DLD1 (cell line): ENCODE measurements around the gene BCL11A.

Experiments used
- in situ Hi-C: cut with HindIII; loops from 2 replicates; pipeline ENCODE4 v1.10.0; 2017; ENCODE audit warnings: low sequenced_read_pairs

The BCL11A gene

GRCh38 chr2:60560734-60561644, 7.5 kb upstream of the BCL11A start:
- in situ Hi-C loops, result loop anchor here (25.0 kb wide), 1 partner anchor 1799 kb away; no protein-coding TSS in a partner anchor

DNA sequence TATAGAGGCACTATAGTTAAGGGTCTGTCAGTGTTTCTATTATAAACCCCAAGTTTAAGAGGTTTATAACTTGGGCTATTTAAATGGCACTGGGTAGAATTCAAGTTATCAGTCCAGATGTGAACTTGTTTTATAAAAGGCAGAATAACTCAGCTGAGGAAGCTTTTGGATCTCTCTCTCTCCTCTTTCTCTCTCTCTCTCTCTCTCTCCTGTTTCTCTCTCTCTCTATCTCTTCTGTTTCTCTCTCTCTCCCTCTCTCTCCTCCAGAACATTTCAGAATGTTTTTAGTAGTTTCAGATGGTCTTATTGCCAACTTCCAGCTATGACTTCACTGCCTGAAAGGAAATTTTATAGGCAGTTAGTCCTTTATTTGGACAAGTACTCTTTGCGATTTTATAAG, 6.4 kb upstream of the BCL11A start:
- in situ Hi-C loops, result loop anchor here (25.0 kb wide), 1 partner anchor 1798 kb away; no protein-coding TSS in a partner anchor

GRCh38 chr2:60558536-60558935, 5.1 kb upstream of the BCL11A start:
- in situ Hi-C loops, result loop anchor here (25.0 kb wide), 1 partner anchor 1796 kb away; no protein-coding TSS in a partner anchor

- in situ Hi-C loops, result loop anchor here (25.0 kb wide), 1 partner anchor 1795 kb away; no protein-coding TSS in a partner anchor
These were observed 4.0 kb upstream of the BCL11A start for GRCh38 chr2:60557486-60557864.

DNA sequence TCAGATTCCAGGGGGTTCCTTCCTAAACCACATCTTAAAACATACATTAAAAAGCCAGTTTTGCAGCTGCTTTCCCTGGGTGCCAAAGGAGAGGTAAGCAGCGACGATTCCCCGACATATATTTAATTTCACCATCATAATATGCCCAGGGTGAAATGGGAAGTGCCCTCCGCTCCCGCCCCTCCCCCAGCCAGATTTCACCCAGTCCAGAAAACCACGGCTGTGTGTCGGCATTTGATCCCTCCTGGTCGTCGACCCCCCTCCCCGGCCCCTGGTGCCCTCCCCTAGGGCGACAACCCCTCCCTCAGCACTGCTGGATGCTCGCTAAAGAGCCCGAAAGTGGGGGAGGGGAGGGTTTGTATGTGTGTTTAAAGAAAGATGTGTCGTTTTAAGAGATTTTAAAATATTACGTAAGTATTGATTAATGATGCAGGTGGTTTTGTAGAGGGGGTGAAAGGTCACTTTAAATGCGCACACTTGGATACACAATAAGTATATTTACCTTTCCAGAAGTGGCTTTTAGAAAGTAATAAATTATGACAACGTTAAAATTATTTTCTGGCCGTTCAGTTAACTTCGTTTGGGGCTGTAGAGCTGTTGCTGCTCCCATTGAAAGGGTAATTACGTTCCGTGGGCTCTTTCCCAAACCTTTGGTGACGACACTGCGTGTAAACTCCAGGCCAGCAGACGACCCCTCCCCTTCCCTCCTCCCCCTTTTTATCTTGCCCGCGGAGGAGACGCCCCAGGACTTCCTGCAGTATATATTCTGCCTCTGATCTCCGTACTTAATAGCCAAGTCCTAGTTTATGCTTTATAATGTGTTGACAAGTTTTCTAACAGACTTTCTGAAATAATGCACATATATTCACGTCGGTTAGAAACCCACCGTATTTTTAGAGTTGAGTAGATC, 3.4 kb upstream of the BCL11A start:
- in situ Hi-C loops, result loop anchor here (25.0 kb wide), 1 partner anchor 1795 kb away; no protein-coding TSS in a partner anchor

- in situ Hi-C loops, result loop anchor here (25.0 kb wide), 1 partner anchor 1794 kb away; no protein-coding TSS in a partner anchor
These were observed 2.7 kb upstream of the BCL11A start for GRCh38 chr2:60556175-60556574.

GRCh38 chr2:60555783-60556139, 2.3 kb upstream of the BCL11A start:
- in situ Hi-C loops, result loop anchor here (25.0 kb wide), 1 partner anchor 1793 kb away; no protein-coding TSS in a partner anchor

GRCh38 chr2:60555066-60555782, 1.8 kb upstream of the BCL11A start:
- in situ Hi-C loops, result loop anchor here (25.0 kb wide), 1 partner anchor 1793 kb away; no protein-coding TSS in a partner anchor

DNA sequence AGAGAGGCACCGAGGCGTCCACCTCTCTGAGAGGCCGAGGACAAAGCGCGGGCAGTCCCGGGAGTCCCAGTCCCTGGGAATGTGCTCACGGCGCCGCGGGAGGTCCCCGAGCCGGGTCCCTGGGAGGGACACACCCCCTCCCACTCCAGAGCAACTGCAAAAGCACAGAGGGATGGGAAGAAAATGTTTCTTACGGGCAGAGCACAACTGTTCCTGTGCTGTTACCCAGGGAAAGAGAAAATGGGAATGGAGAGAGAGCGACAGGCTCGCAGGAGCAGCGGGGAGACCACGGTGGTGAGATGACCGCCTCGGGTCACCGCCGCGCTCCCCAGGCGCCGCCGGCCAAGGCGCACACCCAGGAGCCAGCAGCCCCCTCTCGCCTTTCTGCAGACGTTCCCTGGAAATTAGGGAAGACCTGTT, 1.2 kb upstream of the BCL11A start:
- in situ Hi-C loops, result loop anchor here (25.0 kb wide), 1 partner anchor 1792 kb away; no protein-coding TSS in a partner anchor

- in situ Hi-C loops, result loop anchor here (25.0 kb wide), 1 partner anchor 1792 kb away; no protein-coding TSS in a partner anchor
These were observed 706 bp upstream of the BCL11A start for GRCh38 chr2:60554074-60554645.

GRCh38 chr2:60552851-60553494, 481 bp downstream of the BCL11A start:
- in situ Hi-C loops, result loop anchor here (25.0 kb wide), 1 partner anchor 1791 kb away; no protein-coding TSS in a partner anchor

DNA sequence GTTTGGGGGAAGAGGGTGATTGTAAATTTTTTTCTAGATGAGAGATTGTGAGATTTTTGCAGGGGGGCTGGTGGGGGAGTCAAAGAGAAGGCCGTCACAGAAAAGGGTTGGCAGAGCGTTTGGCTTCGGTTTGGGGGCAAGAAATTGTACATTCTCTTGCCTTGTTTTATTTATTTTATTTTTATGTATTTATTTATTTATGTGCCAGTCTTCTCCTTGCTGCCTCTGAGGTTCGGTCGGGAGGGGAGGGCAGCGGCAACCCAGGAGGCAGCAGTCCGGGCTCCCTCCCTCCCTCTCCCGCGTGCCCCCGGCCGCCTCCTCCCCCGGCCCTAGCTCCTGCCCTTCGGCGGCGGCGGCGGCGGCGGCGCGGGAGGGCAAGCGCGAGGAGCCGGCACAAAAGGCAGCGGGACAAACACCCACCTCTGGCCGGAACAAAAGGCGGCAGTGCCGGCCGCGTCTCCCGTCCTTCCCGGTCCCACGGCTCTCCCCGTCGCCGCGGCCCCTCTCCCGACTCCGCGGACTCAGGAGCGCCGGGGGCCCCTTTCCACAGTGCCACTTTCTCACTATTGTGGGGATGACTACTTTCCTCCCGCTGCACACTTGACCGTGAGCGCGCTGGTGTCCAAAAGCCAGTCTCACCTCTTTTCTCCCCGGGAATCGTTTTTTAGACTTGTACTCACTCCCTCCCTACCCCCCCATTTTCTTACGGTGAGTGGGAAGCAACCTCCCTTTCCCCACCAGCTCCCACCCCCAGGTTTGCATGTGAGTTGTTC, 1.2 kb downstream of the BCL11A start:
- in situ Hi-C loops, result loop anchor here (25.0 kb wide), 1 partner anchor 1790 kb away; no protein-coding TSS in a partner anchor

- in situ Hi-C loops, result loop anchor here (25.0 kb wide), 1 partner anchor 1789 kb away; no protein-coding TSS in a partner anchor
These were observed 2.0 kb downstream of the BCL11A start for GRCh38 chr2:60551240-60552077.

- in situ Hi-C loops, result loop anchor here (25.0 kb wide), 1 partner anchor 1789 kb away; no protein-coding TSS in a partner anchor
These were observed 2.5 kb downstream of the BCL11A start for GRCh38 chr2:60550984-60551239.

DNA sequence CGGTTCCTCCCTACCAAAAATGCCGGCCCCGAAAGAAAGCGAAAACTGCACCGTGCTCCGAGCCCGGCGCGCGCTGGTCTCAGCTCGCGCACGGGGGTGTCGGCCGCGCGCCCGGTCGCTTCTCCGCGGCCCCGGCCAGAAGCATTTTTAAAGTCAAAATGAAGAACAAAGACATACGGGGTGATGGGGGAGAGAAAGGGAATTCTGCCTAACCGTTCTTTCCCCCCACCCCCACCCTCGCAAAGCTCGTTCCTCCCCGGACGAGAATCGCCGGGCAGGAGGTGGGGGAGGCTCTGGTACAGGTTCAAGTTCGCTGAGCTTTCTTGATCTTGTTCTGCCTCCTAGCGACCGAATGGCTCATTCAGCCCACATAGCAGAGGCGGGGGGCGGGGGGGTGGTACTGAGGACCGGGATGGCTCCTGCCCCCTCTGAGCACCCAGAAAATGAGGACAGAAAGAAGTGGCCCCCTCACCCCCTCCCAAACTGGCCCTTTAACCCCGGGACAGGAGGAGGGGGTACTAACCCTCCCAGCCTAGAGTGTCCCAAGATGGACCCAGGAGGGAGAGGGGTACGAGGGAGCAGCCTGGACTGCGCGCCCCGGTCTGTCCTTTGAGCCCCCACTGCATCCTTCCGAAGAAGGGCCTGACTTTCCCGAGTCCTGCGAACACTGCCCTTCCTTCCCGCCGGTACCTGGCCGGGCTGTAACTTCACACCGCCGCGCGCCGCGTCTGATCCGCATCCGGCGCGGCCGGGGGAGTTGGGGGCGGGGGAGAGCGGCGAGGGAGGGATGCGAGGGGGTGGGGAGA, 3.1 kb downstream of the BCL11A start:
- in situ Hi-C loops, result loop anchor here (25.0 kb wide), 1 partner anchor 1788 kb away; no protein-coding TSS in a partner anchor

GRCh38 chr2:60549928-60550177, 3.6 kb downstream of the BCL11A start:
- in situ Hi-C loops, result loop anchor here (25.0 kb wide), 1 partner anchor 1788 kb away; no protein-coding TSS in a partner anchor
